Fibroblast of lung (primary cell): ENCODE results near the gene BPIFA2. TPM values are rescaled to one million over a fixed set of nuclear protein-coding genes. Genes with fewer than 3 reads are reported as not detected.

Experiments
- DNase-seq, 2 donors: peaks; one replicate each; pipeline versions ENCODE4 v3.0.0 to v3.0.0-alpha.2; 2010; ENCODE audit warnings: low read depth in 2 of 2
- H2AFZ ChIP-seq: 2 replicates; pipeline ENCODE4 v1.5.1; 2012; ENCODE audit warnings: low read length, control low read depth, inconsistent platforms
- H3K27ac ChIP-seq: 2 replicates; pipeline ENCODE4 v1.5.1; 2011; ENCODE audit warnings: low read length, control low read depth; ENCODE audit not compliant: insufficient read depth
- H3K27me3 ChIP-seq: 2 replicates; pipeline ENCODE4 v1.5.1; 2011; ENCODE audit warnings: mild to moderate bottlenecking, low read length; ENCODE audit not compliant: control insufficient read depth, insufficient read depth
- H3K36me3 ChIP-seq: 2 replicates; pipeline ENCODE4 v1.5.1; 2011; ENCODE audit warnings: low read length; ENCODE audit not compliant: control insufficient read depth, insufficient read depth
- H3K4me1 ChIP-seq: 2 replicates; pipeline ENCODE4 v1.5.1; 2011; ENCODE audit warnings: low read length; ENCODE audit not compliant: control insufficient read depth, insufficient read depth; ENCODE audit errors: extremely low read depth
- H3K4me2 ChIP-seq: 2 replicates; pipeline ENCODE4 v1.5.1; 2011; ENCODE audit warnings: low read length, control low read depth; ENCODE audit not compliant: insufficient read depth; ENCODE audit errors: extremely low read depth
- H3K4me3 ChIP-seq, 4 experiments: fragments of 200-600 bp in 1 of 4; sonication (generic) in 1 of 4; replicated peaks in 1 of 4; 2 replicates each; pipeline ENCODE4 v1.5.1; 2011 to 2016; ENCODE audit warnings: low read length in 4 of 4, low read depth in 3 of 4, mild to moderate bottlenecking in 3 of 4, control low read depth in 2 of 4, inconsistent platforms in 1 of 4, mixed read lengths in 1 of 4; ENCODE audit not compliant: insufficient read depth in 1 of 4; ENCODE audit errors: control extremely low read depth in 1 of 4
- H3K79me2 ChIP-seq: 2 replicates; pipeline ENCODE4 v1.5.1; 2012; ENCODE audit warnings: mild to moderate bottlenecking, low read length, inconsistent platforms; ENCODE audit not compliant: control insufficient read depth, insufficient read depth
- H3K9ac ChIP-seq: 2 replicates; pipeline ENCODE4 v1.5.1; 2011; ENCODE audit warnings: mild to moderate bottlenecking, low read length, control low read depth; ENCODE audit not compliant: insufficient read depth
- H3K9me3 ChIP-seq: 2 replicates; pipeline ENCODE4 v1.5.1; 2012; ENCODE audit warnings: low read depth, low read length; ENCODE audit not compliant: control insufficient read depth, insufficient read depth
- H4K20me1 ChIP-seq: 2 replicates; pipeline ENCODE4 v1.5.1; 2011; ENCODE audit warnings: low read length; ENCODE audit not compliant: control insufficient read depth, insufficient read depth; ENCODE audit errors: extremely low read depth
- CTCF ChIP-seq, 2 donors: IDR thresholded peaks in 1 of 2; conservative IDR thresholded peaks in 1 of 2; 1 replicate in 1 of 2; 2 replicates in 1 of 2; pipeline ENCODE4 v1.5.1; 2011 to 2012; ENCODE audit warnings: low read length in 2 of 2, control low read depth in 1 of 2, inconsistent platforms in 1 of 2, low read depth in 1 of 2, mild to moderate bottlenecking in 1 of 2
- EZH2 ChIP-seq: IDR thresholded peaks from 2 replicates; pipeline ENCODE4 v1.5.1; 2012; ENCODE audit warnings: low read length, control low read depth, mild to moderate bottlenecking; ENCODE audit errors: missing control alignments
- polyA plus RNA-seq, 2 donors: library from polyadenylated mRNA; depleted of rRNA in 1 of 2; stranded (reverse) in 1 of 2; unstranded in 1 of 2; fragments of >200 nt; gene quantifications; 2 replicates each; pipeline ENCODE4 v1.2.1, GENCODE V29; 2011 to 2012; ENCODE audit warnings: missing spikeins in 1 of 2
- total RNA-seq: library from RNA; depleted of rRNA; stranded (reverse); fragments of >200 nt; gene quantifications from 2 replicates; pipeline ENCODE4 v1.2.1, GENCODE V29; 2014

Gene BPIFA2
- total and polyA plus RNA-seq, 2 donors (not counting 1 experiment from before 2014, with no cell fraction given): not detected

DNA sequence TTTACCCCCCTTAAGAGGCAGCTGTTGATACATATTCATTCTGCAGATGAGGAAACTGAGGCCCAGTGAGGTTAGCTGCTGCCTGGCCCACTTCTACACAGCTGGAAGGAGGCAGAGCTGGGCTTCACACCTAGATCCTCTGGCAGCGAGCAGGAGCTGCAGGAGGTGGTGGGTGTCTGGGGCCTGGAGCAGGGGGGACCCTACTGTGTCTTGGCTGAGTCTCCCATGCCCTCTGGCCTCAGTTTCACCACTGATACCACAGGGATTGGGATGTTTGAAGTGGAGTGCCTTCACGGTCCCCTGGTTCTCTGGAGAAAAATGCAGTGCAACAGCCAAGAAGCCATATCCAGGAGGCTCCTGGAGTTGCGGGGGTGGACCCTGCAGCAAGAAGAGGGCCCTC lies 8.2 kb upstream of the BPIFA2 start:
- Histone ChIP-seq H3K27ac (no peak overlapping the region), H3K9ac (no peak overlapping the region), H3K79me2 (no peaks in the 10 kb centered on the region), H3K4me3 (no peak overlapping the region), H3K36me3 (no peaks in the 10 kb centered on the region), H4K20me1 (no peaks in the 10 kb centered on the region), H3K4me2 (no peak overlapping the region), H3K4me1 (no peaks in the 10 kb centered on the region), H3K9me3 (no peaks in the 10 kb centered on the region), H2AFZ (no peak overlapping the region), H3K27me3 (no peaks in the 10 kb centered on the region)
- TF ChIP-seq EZH2 (no peak), CTCF (conservative IDR thresholded peaks at IDR 0.05 in 1 of 2, IDR thresholded peaks at IDR 0.05 in 1 of 2; ENCODE audit: low read depth in 1 of 2, low read length in 2 of 2) (no peak)
- DNase-seq: no peak

DNA sequence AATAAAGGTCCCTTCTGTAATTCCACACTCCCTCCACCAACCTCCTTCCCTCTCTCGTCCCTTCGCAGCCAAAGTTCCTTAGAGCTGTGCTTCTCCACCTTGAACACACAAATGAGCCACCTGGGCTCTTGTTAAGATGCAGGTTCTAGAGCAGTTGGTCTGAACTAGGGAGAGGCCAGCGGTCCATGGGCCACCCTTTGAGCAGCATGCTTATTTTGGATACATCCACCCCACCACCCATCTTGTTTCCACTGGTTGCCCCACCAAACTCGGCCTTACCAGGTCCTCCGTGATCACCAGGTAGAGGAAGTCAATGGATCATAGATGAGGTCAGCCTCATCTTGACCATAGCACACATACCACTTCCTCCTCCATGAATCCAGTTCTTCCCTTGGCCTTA lies 7.3 kb upstream of the BPIFA2 start:
- DNase-seq: no peak
- no peak overlapping the region for H3K27ac ChIP-seq
- H4K20me1 ChIP-seq: no peaks in the 10 kb centered on the region
- no peaks in the 10 kb centered on the region for H3K27me3 ChIP-seq
- H3K79me2 ChIP-seq: no peaks in the 10 kb centered on the region
- no peak overlapping the region for H3K4me3 ChIP-seq
- no peaks in the 10 kb centered on the region for H3K36me3 ChIP-seq
- H3K9me3 ChIP-seq: no peaks in the 10 kb centered on the region
- H3K9ac ChIP-seq: no peak overlapping the region
- no peak overlapping the region for H3K4me2 ChIP-seq
- TF ChIP-seq CTCF (conservative IDR thresholded peaks at IDR 0.05 in 1 of 2, IDR thresholded peaks at IDR 0.05 in 1 of 2; ENCODE audit: low read depth in 1 of 2, low read length in 2 of 2) (no peak), EZH2 (no peak)
- no peak overlapping the region for H2AFZ ChIP-seq
- H3K4me1 ChIP-seq: no peaks in the 10 kb centered on the region

GRCh38 chr20:33162313-33162712 lies 5.6 kb upstream of the BPIFA2 start:
- no peak overlapping the region for H2AFZ ChIP-seq
- H3K36me3 ChIP-seq: no peaks in the 10 kb centered on the region
- no peak overlapping the region for H3K4me2 ChIP-seq
- TF ChIP-seq EZH2: no peak
- no peak for TF ChIP-seq CTCF (conservative IDR thresholded peaks at IDR 0.05 in 1 of 2, IDR thresholded peaks at IDR 0.05 in 1 of 2; ENCODE audit: low read depth in 1 of 2, low read length in 2 of 2)
- no peaks in the 10 kb centered on the region for H3K79me2 ChIP-seq
- no peaks in the 10 kb centered on the region for H3K27me3 ChIP-seq
- H3K4me1 ChIP-seq: no peaks in the 10 kb centered on the region
- H3K4me3 ChIP-seq: no peak overlapping the region
- no peak overlapping the region for H3K27ac ChIP-seq
- no peaks in the 10 kb centered on the region for H4K20me1 ChIP-seq
- no peak overlapping the region for H3K9ac ChIP-seq
- no peaks in the 10 kb centered on the region for H3K9me3 ChIP-seq
- no peak for DNase-seq
